WTC11 (cell line): ENCODE measurements around the gene RBM19.

Source experiments
- CTCF ChIP-seq: fragments of 200-600 bp; IDR thresholded peaks from 2 replicates; pipeline ENCODE4 v1.8.0; 2022; ENCODE audit warnings: antibody characterized with exemption
- FOXJ3 ChIP-seq: sonication (generic); formaldehyde crosslinking; IDR thresholded peaks from 2 replicates; pipeline ENCODE4 v1.9.0; 2021; ENCODE audit warnings: missing genetic modification reagents, mild to moderate bottlenecking, borderline replicate concordance
- KAT7 ChIP-seq: sonication (generic); formaldehyde crosslinking; IDR thresholded peaks from 2 replicates; pipeline ENCODE4 v1.8.1; 2023; ENCODE audit warnings: missing genetic modification reagents, mild to moderate bottlenecking, borderline replicate concordance
- MYBL2 ChIP-seq: sonication (generic); formaldehyde crosslinking; IDR thresholded peaks from 2 replicates; pipeline ENCODE4 v1.8.1; 2023; ENCODE audit warnings: mild to moderate bottlenecking, moderate library complexity, missing genetic modification reagents
- RORB ChIP-seq: fragments of 250-450 bp; sonication (Bioruptor Pico); IDR thresholded peaks from 2 replicates; pipeline ENCODE4 v1.9.0; 2021; ENCODE audit warnings: mild to moderate bottlenecking
- ZBTB43 ChIP-seq: sonication (generic); formaldehyde crosslinking; IDR thresholded peaks from 2 replicates; pipeline ENCODE4 v1.8.1; 2023; ENCODE audit warnings: mild to moderate bottlenecking, missing genetic modification reagents
- ZNF138 ChIP-seq: sonication (generic); formaldehyde crosslinking; conservative IDR thresholded peaks from 2 replicates; pipeline ENCODE4 v1.8.1; 2022; ENCODE audit warnings: mild to moderate bottlenecking, moderate library complexity, missing genetic modification reagents
- ZNF512 ChIP-seq: sonication (generic); formaldehyde crosslinking; IDR thresholded peaks from 2 replicates; pipeline ENCODE4 v1.8.1; 2022; ENCODE audit warnings: missing genetic modification reagents, borderline replicate concordance

- TF ChIP-seq CTCF (no peak), ZBTB43 (CRISPR knock-in tag) (no peak), ZNF512 (CRISPR knock-in tag) (no peak), FOXJ3 (CRISPR knock-in tag) (no peak), MYBL2 (CRISPR knock-in tag) (no peak), ZNF138 (CRISPR knock-in tag) (no peak), KAT7 (CRISPR knock-in tag) (no peak), RORB (CRISPR knock-in tag) (no peak)
Measured at GRCh38 chr12:113804961-113805600, 161.0 kb downstream of the RBM19 start.
